ENCODE measurements around the gene CXCR6.

Gene CXCR6

GRCh38 chr3:45966371-45966791 is 23.1 kb downstream of the CXCR6 start:
- no peak overlapping the region for H2AFZ ChIP-seq (ENCODE audit: low read length)
- no peaks in the 10 kb centered on the region for H3K9me3 ChIP-seq (replicated peaks; ENCODE audit: insufficient read depth, low read length)
- no peak overlapping the region for H3K4me3 ChIP-seq (ENCODE audit: low read length)
- no peaks in the 10 kb centered on the region for H3K9me2 ChIP-seq (replicated peaks; ENCODE audit: insufficient read depth, low read length)
- H3K27ac ChIP-seq (ENCODE audit: low read length) = no peak overlapping the region
- TF ChIP-seq CTCF (IDR thresholded peaks at IDR 0.05; ENCODE audit: low read length) = no peak
- peaks cover 20% of the 10 kb centered on the region for H3K4me1 ChIP-seq (ENCODE audit: low read length)
- no peak overlapping the region for H3K9ac ChIP-seq (ENCODE audit: low read length)
- no peak overlapping the region for H3K4me2 ChIP-seq (ENCODE audit: low read depth, low read length)
- no peaks in the 10 kb centered on the region for H3K79me2 ChIP-seq (ENCODE audit: low read length)
- DNase-seq = no peak
- H4K20me1 ChIP-seq (ENCODE audit: insufficient read depth, low read length) = no peaks in the 10 kb centered on the region
- H3K27me3 ChIP-seq (replicated peaks; ENCODE audit: insufficient read depth, low read length) = no peaks in the 10 kb centered on the region
- 0 out of 2 replicates have a peak, but pooled peaks cover 2% of the 10 kb centered on the region for H3F3A ChIP-seq (ENCODE audit: insufficient read depth, low read length)
- H3K36me3 ChIP-seq (replicated peaks; ENCODE audit: insufficient read depth, low read length) = no peaks in the 10 kb centered on the region

- Histone ChIP-seq H3F3A (ENCODE audit: insufficient read depth, low read length) (0 out of 2 replicates have a peak, but pooled peaks cover 3% of the 10 kb centered on the region), H3K27ac (ENCODE audit: low read length) (no peak overlapping the region), H3K9ac (ENCODE audit: low read length) (no peak overlapping the region), H3K9me3 (replicated peaks; ENCODE audit: insufficient read depth, low read length) (no peaks in the 10 kb centered on the region), H3K79me2 (ENCODE audit: low read length) (no peaks in the 10 kb centered on the region), H3K4me2 (ENCODE audit: low read depth, low read length) (no peak overlapping the region), H2AFZ (ENCODE audit: low read length) (no peak overlapping the region), H3K27me3 (replicated peaks; ENCODE audit: insufficient read depth, low read length) (no peaks in the 10 kb centered on the region), H4K20me1 (ENCODE audit: insufficient read depth, low read length) (no peaks in the 10 kb centered on the region), H3K36me3 (replicated peaks; ENCODE audit: insufficient read depth, low read length) (no peaks in the 10 kb centered on the region), H3K4me1 (ENCODE audit: low read length) (peaks cover 21% of the 10 kb centered on the region), H3K9me2 (replicated peaks; ENCODE audit: insufficient read depth, low read length) (no peaks in the 10 kb centered on the region), H3K4me3 (ENCODE audit: low read length) (no peak overlapping the region)
- TF ChIP-seq CTCF (IDR thresholded peaks at IDR 0.05; ENCODE audit: low read length) = no peak
- DNase-seq = no peak
These were observed 23.8 kb downstream of the CXCR6 start for GRCh38 chr3:45966950-45967640.

- no peaks in the 10 kb centered on the region for H3K79me2 ChIP-seq (ENCODE audit: low read length)
- no peak overlapping the region for H3K27ac ChIP-seq (ENCODE audit: low read length)
- no peaks in the 10 kb centered on the region for H4K20me1 ChIP-seq (ENCODE audit: insufficient read depth, low read length)
- no peaks in the 10 kb centered on the region for H3K9me2 ChIP-seq (replicated peaks; ENCODE audit: insufficient read depth, low read length)
- no peak overlapping the region for H3K9ac ChIP-seq (ENCODE audit: low read length)
- no peak overlapping the region for H2AFZ ChIP-seq (ENCODE audit: low read length)
- H3K36me3 ChIP-seq (replicated peaks; ENCODE audit: insufficient read depth, low read length) = no peaks in the 10 kb centered on the region
- 0 out of 2 replicates have a peak, but pooled peaks cover 8% of the 10 kb centered on the region for H3F3A ChIP-seq (ENCODE audit: insufficient read depth, low read length)
- H3K4me3 ChIP-seq (ENCODE audit: low read length) = no peak overlapping the region
- DNase-seq = no peak
- no peak overlapping the region for H3K4me2 ChIP-seq (ENCODE audit: low read depth, low read length)
- no peaks in the 10 kb centered on the region for H3K9me3 ChIP-seq (replicated peaks; ENCODE audit: insufficient read depth, low read length)
- TF ChIP-seq CTCF (IDR thresholded peaks at IDR 0.05; ENCODE audit: low read length) (no peak), EZH2phosphoT487 (IDR thresholded peaks at IDR 0.05; ENCODE audit: low read length) (no peak), EZH2 (optimal IDR thresholded peaks at IDR 0.05; ENCODE audit: low read depth, low read length) (no peak)
- H3K27me3 ChIP-seq (replicated peaks; ENCODE audit: insufficient read depth, low read length) = no peaks in the 10 kb centered on the region
- H3K4me1 ChIP-seq (ENCODE audit: low read length) = peaks cover 20% of the 10 kb centered on the region
These were observed 24.5 kb downstream of the CXCR6 start for GRCh38 chr3:45967724-45968123.
